ENCODE measurements around the gene ABCF1. TPM values are rescaled to one million over a fixed set of nuclear protein-coding genes. Genes with fewer than 3 reads are reported as not detected.

ABCF1 gene
- total and polyA plus RNA-seq, 9 of the 15 experiments (the other 6 are each of a cell fraction or from before 2014, with no cell fraction given): 41.6 to 193 (median 102) TPM

DNA sequence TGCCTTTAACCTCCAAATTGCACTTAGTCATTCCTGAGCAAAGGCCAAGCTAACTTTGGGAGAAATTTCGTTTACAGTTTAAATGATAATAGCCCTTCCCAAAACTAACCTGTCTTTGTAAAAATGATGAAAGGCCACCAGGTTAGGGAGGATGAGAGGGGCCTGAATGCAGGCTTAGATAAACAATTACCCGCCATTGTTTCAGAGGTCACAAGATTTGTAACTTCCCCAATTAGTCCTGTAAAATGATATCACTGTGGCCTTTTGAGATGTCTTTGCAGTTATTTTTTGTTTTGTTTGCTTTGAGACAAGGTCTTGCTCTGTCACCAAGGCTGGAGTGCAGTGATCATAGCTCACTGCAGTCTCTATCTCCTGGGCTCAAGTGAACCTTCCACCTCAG lies 41.2 kb upstream of the ABCF1 start (continued):
- TF ChIP-seq, protein P1, sequence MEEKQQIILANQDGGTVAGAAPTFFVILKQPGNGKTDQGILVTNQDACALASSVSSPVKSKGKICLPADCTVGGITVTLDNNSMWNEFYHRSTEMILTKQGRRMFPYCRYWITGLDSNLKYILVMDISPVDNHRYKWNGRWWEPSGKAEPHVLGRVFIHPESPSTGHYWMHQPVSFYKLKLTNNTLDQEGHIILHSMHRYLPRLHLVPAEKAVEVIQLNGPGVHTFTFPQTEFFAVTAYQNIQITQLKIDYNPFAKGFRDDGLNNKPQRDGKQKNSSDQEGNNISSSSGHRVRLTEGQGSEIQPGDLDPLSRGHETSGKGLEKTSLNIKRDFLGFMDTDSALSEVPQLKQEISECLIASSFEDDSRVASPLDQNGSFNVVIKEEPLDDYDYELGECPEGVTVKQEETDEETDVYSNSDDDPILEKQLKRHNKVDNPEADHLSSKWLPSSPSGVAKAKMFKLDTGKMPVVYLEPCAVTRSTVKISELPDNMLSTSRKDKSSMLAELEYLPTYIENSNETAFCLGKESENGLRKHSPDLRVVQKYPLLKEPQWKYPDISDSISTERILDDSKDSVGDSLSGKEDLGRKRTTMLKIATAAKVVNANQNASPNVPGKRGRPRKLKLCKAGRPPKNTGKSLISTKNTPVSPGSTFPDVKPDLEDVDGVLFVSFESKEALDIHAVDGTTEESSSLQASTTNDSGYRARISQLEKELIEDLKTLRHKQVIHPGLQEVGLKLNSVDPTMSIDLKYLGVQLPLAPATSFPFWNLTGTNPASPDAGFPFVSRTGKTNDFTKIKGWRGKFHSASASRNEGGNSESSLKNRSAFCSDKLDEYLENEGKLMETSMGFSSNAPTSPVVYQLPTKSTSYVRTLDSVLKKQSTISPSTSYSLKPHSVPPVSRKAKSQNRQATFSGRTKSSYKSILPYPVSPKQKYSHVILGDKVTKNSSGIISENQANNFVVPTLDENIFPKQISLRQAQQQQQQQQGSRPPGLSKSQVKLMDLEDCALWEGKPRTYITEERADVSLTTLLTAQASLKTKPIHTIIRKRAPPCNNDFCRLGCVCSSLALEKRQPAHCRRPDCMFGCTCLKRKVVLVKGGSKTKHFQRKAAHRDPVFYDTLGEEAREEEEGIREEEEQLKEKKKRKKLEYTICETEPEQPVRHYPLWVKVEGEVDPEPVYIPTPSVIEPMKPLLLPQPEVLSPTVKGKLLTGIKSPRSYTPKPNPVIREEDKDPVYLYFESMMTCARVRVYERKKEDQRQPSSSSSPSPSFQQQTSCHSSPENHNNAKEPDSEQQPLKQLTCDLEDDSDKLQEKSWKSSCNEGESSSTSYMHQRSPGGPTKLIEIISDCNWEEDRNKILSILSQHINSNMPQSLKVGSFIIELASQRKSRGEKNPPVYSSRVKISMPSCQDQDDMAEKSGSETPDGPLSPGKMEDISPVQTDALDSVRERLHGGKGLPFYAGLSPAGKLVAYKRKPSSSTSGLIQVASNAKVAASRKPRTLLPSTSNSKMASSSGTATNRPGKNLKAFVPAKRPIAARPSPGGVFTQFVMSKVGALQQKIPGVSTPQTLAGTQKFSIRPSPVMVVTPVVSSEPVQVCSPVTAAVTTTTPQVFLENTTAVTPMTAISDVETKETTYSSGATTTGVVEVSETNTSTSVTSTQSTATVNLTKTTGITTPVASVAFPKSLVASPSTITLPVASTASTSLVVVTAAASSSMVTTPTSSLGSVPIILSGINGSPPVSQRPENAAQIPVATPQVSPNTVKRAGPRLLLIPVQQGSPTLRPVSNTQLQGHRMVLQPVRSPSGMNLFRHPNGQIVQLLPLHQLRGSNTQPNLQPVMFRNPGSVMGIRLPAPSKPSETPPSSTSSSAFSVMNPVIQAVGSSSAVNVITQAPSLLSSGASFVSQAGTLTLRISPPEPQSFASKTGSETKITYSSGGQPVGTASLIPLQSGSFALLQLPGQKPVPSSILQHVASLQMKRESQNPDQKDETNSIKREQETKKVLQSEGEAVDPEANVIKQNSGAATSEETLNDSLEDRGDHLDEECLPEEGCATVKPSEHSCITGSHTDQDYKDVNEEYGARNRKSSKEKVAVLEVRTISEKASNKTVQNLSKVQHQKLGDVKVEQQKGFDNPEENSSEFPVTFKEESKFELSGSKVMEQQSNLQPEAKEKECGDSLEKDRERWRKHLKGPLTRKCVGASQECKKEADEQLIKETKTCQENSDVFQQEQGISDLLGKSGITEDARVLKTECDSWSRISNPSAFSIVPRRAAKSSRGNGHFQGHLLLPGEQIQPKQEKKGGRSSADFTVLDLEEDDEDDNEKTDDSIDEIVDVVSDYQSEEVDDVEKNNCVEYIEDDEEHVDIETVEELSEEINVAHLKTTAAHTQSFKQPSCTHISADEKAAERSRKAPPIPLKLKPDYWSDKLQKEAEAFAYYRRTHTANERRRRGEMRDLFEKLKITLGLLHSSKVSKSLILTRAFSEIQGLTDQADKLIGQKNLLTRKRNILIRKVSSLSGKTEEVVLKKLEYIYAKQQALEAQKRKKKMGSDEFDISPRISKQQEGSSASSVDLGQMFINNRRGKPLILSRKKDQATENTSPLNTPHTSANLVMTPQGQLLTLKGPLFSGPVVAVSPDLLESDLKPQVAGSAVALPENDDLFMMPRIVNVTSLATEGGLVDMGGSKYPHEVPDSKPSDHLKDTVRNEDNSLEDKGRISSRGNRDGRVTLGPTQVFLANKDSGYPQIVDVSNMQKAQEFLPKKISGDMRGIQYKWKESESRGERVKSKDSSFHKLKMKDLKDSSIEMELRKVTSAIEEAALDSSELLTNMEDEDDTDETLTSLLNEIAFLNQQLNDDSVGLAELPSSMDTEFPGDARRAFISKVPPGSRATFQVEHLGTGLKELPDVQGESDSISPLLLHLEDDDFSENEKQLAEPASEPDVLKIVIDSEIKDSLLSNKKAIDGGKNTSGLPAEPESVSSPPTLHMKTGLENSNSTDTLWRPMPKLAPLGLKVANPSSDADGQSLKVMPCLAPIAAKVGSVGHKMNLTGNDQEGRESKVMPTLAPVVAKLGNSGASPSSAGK (IDR thresholded peaks at IDR 0.05): no peak
- TF ChIP-seq, protein P2, sequence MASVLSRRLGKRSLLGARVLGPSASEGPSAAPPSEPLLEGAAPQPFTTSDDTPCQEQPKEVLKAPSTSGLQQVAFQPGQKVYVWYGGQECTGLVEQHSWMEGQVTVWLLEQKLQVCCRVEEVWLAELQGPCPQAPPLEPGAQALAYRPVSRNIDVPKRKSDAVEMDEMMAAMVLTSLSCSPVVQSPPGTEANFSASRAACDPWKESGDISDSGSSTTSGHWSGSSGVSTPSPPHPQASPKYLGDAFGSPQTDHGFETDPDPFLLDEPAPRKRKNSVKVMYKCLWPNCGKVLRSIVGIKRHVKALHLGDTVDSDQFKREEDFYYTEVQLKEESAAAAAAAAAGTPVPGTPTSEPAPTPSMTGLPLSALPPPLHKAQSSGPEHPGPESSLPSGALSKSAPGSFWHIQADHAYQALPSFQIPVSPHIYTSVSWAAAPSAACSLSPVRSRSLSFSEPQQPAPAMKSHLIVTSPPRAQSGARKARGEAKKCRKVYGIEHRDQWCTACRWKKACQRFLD (CRISPR knock-in tag; IDR thresholded peaks at IDR 0.05): peak; percentile 77
- TF ChIP-seq, protein P3, sequence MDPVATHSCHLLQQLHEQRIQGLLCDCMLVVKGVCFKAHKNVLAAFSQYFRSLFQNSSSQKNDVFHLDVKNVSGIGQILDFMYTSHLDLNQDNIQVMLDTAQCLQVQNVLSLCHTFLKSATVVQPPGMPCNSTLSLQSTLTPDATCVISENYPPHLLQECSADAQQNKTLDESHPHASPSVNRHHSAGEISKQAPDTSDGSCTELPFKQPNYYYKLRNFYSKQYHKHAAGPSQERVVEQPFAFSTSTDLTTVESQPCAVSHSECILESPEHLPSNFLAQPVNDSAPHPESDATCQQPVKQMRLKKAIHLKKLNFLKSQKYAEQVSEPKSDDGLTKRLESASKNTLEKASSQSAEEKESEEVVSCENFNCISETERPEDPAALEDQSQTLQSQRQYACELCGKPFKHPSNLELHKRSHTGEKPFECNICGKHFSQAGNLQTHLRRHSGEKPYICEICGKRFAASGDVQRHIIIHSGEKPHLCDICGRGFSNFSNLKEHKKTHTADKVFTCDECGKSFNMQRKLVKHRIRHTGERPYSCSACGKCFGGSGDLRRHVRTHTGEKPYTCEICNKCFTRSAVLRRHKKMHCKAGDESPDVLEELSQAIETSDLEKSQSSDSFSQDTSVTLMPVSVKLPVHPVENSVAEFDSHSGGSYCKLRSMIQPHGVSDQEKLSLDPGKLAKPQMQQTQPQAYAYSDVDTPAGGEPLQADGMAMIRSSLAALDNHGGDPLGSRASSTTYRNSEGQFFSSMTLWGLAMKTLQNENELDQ (CRISPR knock-in tag; IDR thresholded peaks at IDR 0.05; ENCODE audit: borderline replicate concordance): no peak
- TF ChIP-seq, protein P4, sequence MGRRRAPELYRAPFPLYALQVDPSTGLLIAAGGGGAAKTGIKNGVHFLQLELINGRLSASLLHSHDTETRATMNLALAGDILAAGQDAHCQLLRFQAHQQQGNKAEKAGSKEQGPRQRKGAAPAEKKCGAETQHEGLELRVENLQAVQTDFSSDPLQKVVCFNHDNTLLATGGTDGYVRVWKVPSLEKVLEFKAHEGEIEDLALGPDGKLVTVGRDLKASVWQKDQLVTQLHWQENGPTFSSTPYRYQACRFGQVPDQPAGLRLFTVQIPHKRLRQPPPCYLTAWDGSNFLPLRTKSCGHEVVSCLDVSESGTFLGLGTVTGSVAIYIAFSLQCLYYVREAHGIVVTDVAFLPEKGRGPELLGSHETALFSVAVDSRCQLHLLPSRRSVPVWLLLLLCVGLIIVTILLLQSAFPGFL (CRISPR knock-in tag; IDR thresholded peaks at IDR 0.05): no peak
- TF ChIP-seq, protein P5, sequence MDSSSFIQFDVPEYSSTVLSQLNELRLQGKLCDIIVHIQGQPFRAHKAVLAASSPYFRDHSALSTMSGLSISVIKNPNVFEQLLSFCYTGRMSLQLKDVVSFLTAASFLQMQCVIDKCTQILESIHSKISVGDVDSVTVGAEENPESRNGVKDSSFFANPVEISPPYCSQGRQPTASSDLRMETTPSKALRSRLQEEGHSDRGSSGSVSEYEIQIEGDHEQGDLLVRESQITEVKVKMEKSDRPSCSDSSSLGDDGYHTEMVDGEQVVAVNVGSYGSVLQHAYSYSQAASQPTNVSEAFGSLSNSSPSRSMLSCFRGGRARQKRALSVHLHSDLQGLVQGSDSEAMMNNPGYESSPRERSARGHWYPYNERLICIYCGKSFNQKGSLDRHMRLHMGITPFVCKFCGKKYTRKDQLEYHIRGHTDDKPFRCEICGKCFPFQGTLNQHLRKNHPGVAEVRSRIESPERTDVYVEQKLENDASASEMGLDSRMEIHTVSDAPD (CRISPR knock-in tag; IDR thresholded peaks at IDR 0.05): no peak
- 0 out of 2 replicates have a peak, but pooled peaks have one; percentile 49 for TF ChIP-seq ZNF239 (CRISPR knock-in tag; IDR thresholded peaks at IDR 0.05)
- TF ChIP-seq, protein P6, sequence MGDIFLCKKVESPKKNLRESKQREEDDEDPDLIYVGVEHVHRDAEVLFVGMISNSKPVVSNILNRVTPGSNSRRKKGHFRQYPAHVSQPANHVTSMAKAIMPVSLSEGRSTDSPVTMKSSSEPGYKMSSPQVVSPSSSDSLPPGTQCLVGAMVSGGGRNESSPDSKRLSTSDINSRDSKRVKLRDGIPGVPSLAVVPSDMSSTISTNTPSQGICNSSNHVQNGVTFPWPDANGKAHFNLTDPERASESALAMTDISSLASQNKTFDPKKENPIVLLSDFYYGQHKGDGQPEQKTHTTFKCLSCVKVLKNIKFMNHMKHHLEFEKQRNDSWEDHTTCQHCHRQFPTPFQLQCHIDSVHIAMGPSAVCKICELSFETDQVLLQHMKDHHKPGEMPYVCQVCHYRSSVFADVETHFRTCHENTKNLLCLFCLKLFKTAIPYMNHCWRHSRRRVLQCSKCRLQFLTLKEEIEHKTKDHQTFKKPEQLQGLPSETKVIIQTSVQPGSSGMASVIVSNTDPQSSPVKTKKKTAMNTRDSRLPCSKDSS (IDR thresholded peaks at IDR 0.05; ENCODE audit: low read depth, partially characterized antibody): no peak

All from K562 (cell line).